CD4-positive, alpha-beta T cell treated with Interferon alpha-2 for 1 hour (primary cell): ENCODE data around the gene CDK19.
"Not testable (repeated sequence)": the region's sequence is repeated elsewhere in the genome, so short reads cannot be mapped to it uniquely, and the experiment has no call there.

Experiments
- DNase-seq, 2 donors: peaks; one replicate each; pipeline ENCODE4 v3.0.0-alpha.2; 2020 to 2022

The CDK19 gene

DNA sequence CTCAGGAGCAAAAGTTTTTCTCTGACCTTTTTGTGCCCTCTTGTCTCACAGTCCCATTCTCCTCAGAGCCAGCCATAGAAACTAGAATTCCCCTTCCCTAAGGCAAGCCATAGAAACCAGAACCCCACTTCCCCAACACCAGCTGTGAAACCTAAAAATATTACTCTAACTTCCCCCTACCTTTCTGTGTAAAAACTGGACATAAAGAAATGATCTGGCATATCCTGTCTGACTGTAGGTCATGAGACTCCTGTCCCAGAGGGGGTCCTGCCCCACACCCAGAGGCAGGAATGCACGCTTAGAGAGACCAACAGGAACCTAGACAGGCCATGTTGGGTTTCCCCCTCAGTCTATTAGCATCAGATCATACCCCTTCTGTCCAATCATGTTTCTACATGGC lies 198.2 kb downstream of the CDK19 start:
- DNase-seq: peak in 1 of 2 donors; percentile 5

- DNase-seq: no peak
These were observed 199.5 kb downstream of the CDK19 start for GRCh38 chr6:110615722-110616121.

GRCh38 chr6:110614586-110614985 lies 200.7 kb downstream of the CDK19 start:
- DNase-seq: no peak

- DNase-seq: no peak
These were observed 201.2 kb downstream of the CDK19 start for GRCh38 chr6:110614106-110614505.

DNA sequence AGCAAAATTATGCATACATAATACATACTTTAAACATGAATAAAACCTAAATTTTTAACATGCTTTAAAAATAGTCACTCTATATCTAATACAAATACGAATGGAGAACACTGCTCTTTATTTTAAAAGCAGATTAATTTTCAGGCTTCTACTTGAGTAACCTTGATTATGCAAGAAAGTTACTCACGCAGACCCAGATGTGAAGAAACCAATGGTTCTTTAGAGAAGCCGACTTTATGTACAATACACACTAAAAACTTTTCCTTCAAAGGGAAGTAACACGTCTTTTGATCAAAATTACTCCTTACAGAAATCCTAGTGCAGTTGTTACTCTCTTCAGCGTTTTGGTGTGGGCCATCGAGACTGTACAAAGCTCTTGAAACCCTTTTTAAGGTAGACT lies 201.9 kb downstream of the CDK19 start:
- DNase-seq: no peak

DNA sequence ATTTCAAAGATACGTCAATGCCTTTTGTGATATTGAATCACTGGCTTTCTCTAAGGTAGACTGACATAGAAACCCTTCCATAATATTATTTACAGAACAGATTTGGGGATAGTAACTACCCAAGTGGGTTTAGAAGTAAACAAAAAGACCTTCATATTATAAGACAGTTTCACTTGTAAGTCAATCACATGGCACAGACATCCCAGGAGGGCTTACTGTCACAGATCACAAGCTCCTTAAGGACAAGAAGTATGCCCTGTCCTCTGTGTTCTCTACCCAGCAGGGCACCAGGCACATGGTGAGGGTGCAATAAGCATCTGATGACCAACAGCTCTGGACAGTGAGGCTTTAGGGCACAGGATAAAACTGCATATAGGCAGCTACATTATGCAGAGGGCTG lies 203.0 kb downstream of the CDK19 start:
- DNase-seq: no peak

GRCh38 chr6:110609101-110609500 lies 206.2 kb downstream of the CDK19 start:
- no peak for DNase-seq

DNA sequence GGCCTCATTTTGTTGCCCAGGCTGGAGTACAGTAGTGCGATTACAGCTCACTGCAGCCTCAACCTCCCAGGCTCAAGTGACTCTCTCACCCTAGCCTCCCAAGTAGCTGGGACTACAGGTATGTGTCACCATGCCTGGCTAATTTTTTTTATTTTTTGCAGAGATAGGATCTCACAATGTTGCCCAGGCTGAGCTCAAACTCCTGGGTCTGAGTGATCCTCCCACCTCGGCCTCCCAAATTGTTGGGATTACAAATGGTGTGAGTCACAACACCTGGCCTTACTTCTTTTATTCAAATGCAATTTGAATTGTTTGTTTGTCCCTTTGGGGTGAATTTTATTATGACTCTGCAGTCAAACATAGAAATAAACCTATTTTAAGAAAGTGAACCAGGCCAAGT lies 207.1 kb downstream of the CDK19 start:
- no peak for DNase-seq

GRCh38 chr6:110606151-110606550 lies 209.1 kb downstream of the CDK19 start:
- DNase-seq: no peak

- not testable (repeated sequence) for DNase-seq
These were observed 214.6 kb downstream of the CDK19 start for GRCh38 chr6:110600640-110601039.

DNA sequence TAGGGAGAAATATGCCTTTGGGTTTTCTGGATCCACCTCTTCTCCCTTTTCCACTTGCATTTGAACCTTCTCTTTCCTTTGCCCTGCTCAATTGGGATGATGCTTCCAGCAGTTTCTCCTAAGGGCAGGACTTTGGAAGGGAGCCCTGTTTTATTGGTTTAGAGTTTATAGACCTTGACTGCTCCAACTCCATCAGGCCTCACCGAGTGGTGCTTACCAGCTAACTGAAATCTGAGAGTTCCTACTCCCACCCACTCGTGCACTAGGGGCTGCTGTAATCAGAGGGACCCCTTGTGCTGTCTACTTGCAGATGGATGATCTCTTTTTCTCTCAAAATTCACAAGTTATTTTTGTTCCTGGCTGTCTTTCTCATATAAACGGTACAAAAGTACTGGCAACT lies 217.5 kb downstream of the CDK19 start:
- no peak for DNase-seq

DNA sequence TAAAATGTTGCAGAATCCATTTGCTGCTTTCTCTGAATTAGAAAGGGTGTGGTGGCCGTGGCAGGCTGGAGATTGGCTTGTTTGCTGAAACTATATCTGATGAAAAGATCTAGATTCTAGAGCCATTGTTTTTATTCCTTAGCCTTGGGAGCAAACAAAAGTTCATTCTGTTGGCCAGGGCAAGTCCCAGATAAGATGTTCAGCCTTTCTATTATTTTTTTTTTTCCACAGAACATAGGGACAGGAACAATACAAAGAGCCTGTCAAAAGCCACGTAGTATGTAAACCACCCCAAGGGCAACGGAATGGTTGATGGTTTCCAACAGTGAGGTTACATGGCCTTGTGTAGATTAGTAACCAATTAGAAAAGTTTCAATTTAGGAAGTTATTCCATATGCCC lies 218.9 kb downstream of the CDK19 start:
- no peak for DNase-seq

DNA sequence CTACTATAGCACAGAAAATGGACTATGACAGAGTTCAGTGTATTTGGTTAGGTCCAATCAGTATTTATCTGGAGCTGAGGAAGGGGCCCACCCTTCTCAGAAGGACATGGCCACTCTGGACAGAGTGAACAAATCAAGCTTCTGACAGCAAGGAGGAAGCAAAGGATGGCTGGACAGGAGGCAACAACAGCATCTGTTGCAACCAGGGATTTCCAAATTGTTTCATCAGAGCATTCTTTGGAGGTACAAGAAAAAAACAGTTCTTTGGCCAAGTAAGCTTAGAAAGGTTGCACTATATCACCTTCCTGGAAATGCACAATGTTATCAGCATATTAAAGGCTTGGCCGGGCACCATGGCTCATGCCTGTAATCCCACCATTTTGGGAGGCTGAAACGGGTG lies 220.2 kb downstream of the CDK19 start:
- no peak for DNase-seq

- DNase-seq: no peak
These were observed 221.6 kb downstream of the CDK19 start for GRCh38 chr6:110593637-110594036.

- DNase-seq: no peak
These were observed 222.5 kb downstream of the CDK19 start for GRCh38 chr6:110592765-110593164.

GRCh38 chr6:110590821-110591351 lies 224.4 kb downstream of the CDK19 start:
- no peak for DNase-seq

DNA sequence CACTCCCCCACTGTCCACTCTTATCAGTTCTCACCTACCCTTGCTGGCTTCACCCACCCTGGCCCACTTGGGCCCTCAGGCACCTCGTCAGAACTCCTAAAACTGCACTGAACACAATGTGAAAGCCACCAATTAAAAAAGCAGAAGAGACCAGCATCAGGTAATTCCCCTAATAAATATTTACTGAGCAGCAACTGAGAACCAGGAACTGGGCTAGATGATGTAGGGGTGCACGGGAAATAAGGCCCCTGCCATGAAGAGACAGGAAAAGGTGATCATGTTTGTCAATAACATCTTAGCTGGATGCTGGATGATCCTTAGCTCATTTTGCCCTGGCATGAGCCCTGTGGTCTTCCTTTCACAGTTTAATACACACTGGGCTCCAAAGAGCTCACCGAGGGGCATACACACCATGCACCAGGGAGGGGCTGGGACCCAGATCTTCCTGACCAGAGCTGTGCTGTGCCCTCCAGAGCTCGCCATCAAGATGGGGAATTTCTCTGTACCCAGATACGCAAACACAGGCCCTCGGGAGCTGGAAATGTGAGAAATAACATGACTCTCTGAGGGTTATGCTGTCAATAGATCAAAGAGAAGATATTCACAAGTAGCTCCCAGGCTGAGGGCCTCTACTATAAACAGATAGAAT lies 225.3 kb downstream of the CDK19 start:
- DNase-seq: peak in 1 of 2 donors; percentile 29

DNA sequence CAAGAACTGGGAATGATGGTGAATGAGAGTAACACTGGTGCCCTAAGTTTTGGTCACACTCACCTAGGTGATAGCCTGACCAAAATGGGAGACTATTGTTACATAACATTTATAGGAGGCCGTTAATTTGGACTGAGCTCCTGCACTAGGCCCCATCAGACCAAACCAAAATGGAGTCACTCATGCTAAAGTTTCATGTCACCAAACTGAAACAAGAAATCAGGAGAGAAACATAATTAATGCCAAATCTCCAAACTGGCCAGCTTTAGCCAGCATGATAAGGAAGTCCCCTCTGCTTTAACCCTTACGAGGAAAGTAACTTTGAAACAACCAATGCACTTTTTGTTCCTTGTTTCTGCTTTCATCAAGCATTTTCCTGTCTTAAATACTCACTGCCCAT lies 227.9 kb downstream of the CDK19 start:
- DNase-seq: no peak

DNA sequence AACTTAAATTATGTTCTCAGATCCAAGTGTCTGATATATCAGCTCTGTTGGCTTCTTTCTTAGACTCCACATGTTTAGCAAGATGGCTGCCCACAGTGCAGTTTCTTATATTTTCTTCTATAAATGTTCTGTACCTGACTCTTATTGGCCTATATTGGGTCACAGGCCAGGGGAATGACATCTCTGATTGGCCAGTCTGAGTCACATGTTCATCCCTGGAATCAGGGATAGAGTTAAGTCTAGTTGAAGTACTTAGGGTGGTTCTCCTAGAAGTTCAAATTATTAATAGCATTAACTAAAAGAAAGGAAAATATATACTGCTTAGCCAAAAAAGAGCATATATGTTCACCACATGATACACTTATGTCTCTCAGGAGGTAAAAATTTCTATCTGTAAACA lies 233.6 kb downstream of the CDK19 start:
- no peak for DNase-seq

- DNase-seq: not testable (repeated sequence)
These were observed 237.6 kb downstream of the CDK19 start for GRCh38 chr6:110577596-110578167.

DNA sequence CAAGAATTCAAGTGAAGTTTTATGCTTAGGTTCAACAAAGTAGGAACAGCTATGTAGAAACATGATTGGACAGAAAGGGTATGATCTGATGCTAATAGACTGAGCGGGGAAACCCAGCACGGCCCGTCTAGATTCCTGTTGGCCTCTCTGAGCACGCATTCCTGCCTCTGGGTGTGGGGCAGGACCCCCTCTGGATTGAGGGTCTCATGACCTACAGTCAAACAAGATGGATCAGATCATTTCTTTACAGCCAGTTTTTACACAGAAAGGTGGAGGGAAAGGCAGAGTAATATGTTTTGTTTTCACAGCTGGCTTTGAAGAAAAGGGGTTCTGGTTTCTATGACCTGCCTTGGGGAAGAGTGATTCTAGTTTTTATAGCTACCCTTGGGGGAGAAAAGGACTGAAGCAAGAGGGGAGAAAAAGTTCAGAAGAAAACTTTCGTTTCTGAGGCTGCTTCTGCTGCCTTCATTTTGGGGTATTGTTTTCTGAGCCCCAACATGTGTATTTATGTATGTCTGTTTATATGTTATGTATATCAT lies 239.3 kb downstream of the CDK19 start:
- DNase-seq: no peak

GRCh38 chr6:110574817-110575216 lies 240.5 kb downstream of the CDK19 start:
- no peak for DNase-seq

GRCh38 chr6:110573537-110573936 lies 241.7 kb downstream of the CDK19 start:
- DNase-seq: no peak

DNA sequence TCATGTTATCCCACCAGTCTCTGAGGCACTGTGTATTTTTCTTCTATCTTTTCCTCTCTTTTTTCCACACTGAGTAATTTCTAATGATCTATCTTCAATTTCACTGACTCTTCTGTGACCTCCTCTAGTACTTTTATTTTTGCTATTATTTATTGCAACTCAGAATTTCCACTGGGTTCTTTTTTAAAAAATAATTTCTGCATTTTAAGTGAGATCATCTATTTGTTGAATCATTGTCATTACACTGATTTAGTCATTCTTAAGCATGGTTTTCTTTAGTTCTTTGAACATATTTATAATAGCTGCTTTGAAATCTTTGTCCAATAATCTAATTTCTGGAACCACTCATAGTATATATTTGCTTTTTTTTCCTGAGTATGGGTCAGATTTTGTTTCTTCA lies 242.1 kb downstream of the CDK19 start:
- DNase-seq: no peak
